A549 (cell line): ENCODE data around the gene MARK1.

Experiments
- CBX8 ChIP-seq: fragments of 200-600 bp; sonication (generic); IDR thresholded peaks from 2 replicates; pipeline ENCODE4 v1.6.1; 2016
- CTCF ChIP-seq: fragments of >200 bp; sonication (Bioruptor Twin); formaldehyde crosslinking; IDR thresholded peaks from 3 replicates; pipeline ENCODE4 v1.5.1; 2016
- EP300 ChIP-seq, 2 experiments: fragments of >200 bp; sonication (Bioruptor Twin); formaldehyde crosslinking; IDR thresholded peaks; 2 replicates in 1 of 2; 3 replicates in 1 of 2; pipeline ENCODE4 v1.6.1; 2016 to 2017
- FOSL2 ChIP-seq, 2 experiments: fragments of 450-650 bp in 1 of 2; fragments of >200 bp in 1 of 2; sonication (Bioruptor Twin) in 1 of 2; formaldehyde crosslinking; IDR thresholded peaks; 2 replicates each; pipeline versions ENCODE4 v1.5.0 to v1.6.1; 2016 to 2020; ENCODE audit warnings: mild to moderate bottlenecking in 1 of 2, moderate library complexity in 1 of 2
- NFE2L2 ChIP-seq: fragments of 150-350 bp; conservative IDR thresholded peaks from 2 replicates; pipeline ENCODE4 v1.6.1; 2014; ENCODE audit warnings: low read length
- RNF2 ChIP-seq: fragments of 200-600 bp; sonication (generic); IDR thresholded peaks from 2 replicates; pipeline ENCODE4 v1.6.1; 2016; ENCODE audit warnings: low read depth, mild to moderate bottlenecking, antibody characterized with exemption, moderate library complexity, borderline replicate concordance

- no peak for TF ChIP-seq CTCF
- TF ChIP-seq CBX8: no peak
- no peak for TF ChIP-seq EP300 (IDR thresholded peaks at IDR 0.05)
- TF ChIP-seq FOSL2 (IDR thresholded peaks at IDR 0.05): no peak
- no peak for TF ChIP-seq FOSL2 (CRISPR knock-in tag; IDR thresholded peaks at IDR 0.05)
- TF ChIP-seq NFE2L2: no peak
- TF ChIP-seq RNF2: no peak
These were observed 30.6 kb upstream of the MARK1 start for GRCh38 chr1:220497220-220497947.
